Mammary epithelial cell (primary cell): ENCODE measurements around the gene GLDN.

ENCODE experiments used
- EZH2 ChIP-seq: IDR thresholded peaks from 2 replicates; pipeline ENCODE4 v1.6.1; 2012; ENCODE audit warnings: low read length, inconsistent platforms, borderline replicate concordance
- TF ChIP-seq, protein P1 (sequence below), 2 donors: IDR thresholded peaks in 1 of 2; conservative IDR thresholded peaks in 1 of 2; 2 replicates each; pipeline ENCODE4 v1.5.1; 2011 to 2012; ENCODE audit warnings: inconsistent platforms in 2 of 2, low read length in 2 of 2, mild to moderate bottlenecking in 2 of 2, control low read depth in 1 of 2, low read depth in 1 of 2; ENCODE audit not compliant: insufficient read depth in 1 of 2; ENCODE audit errors: extremely low read depth in 1 of 2

DNA sequence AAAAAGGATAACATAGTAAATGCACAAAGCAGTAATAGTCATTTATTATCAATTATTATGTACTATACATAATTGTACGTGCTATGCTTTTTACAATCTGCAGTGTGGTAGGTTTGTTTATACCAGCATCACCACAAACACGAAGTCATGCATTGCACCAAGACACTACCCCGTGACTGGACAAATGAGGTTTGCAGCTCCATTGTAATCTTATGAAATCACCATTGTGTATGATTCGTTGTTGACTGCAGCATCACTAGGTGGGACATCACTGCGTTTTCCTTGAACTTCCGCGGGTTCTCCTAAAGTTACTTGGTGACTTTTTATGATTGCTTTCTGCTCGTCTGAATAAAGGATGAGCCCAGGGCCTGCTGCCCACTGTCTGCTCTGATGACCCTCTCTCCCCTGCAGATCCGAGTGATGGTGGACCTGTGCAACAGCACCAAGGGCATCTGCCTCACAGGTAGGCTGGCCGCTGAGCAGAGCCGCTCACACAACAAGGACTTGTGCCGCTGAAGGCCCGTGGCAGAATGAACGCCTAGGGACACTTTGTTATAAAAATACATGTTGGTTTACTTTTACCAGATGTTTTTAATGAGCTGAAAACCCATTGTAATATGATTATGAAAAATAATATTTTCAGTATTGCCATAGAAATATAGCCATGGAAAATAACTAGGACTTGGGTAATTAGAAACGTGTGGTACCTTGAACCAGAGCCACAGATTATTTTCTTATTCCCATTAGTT lies 35.8 kb downstream of the GLDN start:
- TF ChIP-seq, protein P1, sequence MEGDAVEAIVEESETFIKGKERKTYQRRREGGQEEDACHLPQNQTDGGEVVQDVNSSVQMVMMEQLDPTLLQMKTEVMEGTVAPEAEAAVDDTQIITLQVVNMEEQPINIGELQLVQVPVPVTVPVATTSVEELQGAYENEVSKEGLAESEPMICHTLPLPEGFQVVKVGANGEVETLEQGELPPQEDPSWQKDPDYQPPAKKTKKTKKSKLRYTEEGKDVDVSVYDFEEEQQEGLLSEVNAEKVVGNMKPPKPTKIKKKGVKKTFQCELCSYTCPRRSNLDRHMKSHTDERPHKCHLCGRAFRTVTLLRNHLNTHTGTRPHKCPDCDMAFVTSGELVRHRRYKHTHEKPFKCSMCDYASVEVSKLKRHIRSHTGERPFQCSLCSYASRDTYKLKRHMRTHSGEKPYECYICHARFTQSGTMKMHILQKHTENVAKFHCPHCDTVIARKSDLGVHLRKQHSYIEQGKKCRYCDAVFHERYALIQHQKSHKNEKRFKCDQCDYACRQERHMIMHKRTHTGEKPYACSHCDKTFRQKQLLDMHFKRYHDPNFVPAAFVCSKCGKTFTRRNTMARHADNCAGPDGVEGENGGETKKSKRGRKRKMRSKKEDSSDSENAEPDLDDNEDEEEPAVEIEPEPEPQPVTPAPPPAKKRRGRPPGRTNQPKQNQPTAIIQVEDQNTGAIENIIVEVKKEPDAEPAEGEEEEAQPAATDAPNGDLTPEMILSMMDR (conservative IDR thresholded peaks at IDR 0.05 in 1 of 2, IDR thresholded peaks at IDR 0.05 in 1 of 2; ENCODE audit: extremely low read depth in 1 of 2, insufficient read depth in 1 of 2, low read depth in 1 of 2, low read length in 2 of 2): no peak
- TF ChIP-seq EZH2: no peak
